ENCODE data around the gene MYO10.

MYO10 gene

GRCh38 chr5:16937503-16938161 lies 1.5 kb upstream of the MYO10 start:
- DNase-seq: no peak

GRCh38 chr5:16936989-16937438 lies 926 bp upstream of the MYO10 start:
- DNase-seq: no peak

- DNase-seq: peak; percentile 59
These were observed 598 bp downstream of the MYO10 start for GRCh38 chr5:16935231-16936149.

GRCh38 chr5:16934677-16935153 lies 1.4 kb downstream of the MYO10 start:
- DNase-seq: peak; percentile 48

GRCh38 chr5:16934123-16934522 lies 2.0 kb downstream of the MYO10 start:
- DNase-seq: peak; percentile 78

GRCh38 chr5:16933337-16933736 lies 2.8 kb downstream of the MYO10 start:
- no peak for DNase-seq

GRCh38 chr5:16932401-16932800 lies 3.7 kb downstream of the MYO10 start:
- no peak for DNase-seq

GRCh38 chr5:16931334-16932110 lies 4.6 kb downstream of the MYO10 start:
- peak; percentile 43 for DNase-seq

GRCh38 chr5:16930496-16930895 lies 5.6 kb downstream of the MYO10 start:
- DNase-seq: no peak

GRCh38 chr5:16929831-16930230 lies 6.3 kb downstream of the MYO10 start:
- DNase-seq: no peak

GRCh38 chr5:16929347-16929746 lies 6.7 kb downstream of the MYO10 start:
- no peak for DNase-seq

- DNase-seq: no peak
These were observed 8.5 kb downstream of the MYO10 start for GRCh38 chr5:16927613-16928012.

GRCh38 chr5:16926417-16926816 lies 9.7 kb downstream of the MYO10 start:
- DNase-seq: no peak

- DNase-seq: no peak
These were observed 11.9 kb downstream of the MYO10 start for GRCh38 chr5:16924206-16924605.

GRCh38 chr5:16922430-16922829 lies 13.7 kb downstream of the MYO10 start:
- no peak for DNase-seq

GRCh38 chr5:16921211-16921610 lies 14.9 kb downstream of the MYO10 start:
- no peak for DNase-seq

- DNase-seq: no peak
These were observed 15.8 kb downstream of the MYO10 start for GRCh38 chr5:16920109-16920816.

- DNase-seq: no peak
These were observed 17.0 kb downstream of the MYO10 start for GRCh38 chr5:16918891-16919671.

GRCh38 chr5:16918156-16918555 lies 17.9 kb downstream of the MYO10 start:
- peak; percentile 49 for DNase-seq

- peak; percentile 98 for DNase-seq
These were observed 19.7 kb downstream of the MYO10 start for GRCh38 chr5:16916262-16916878.

GRCh38 chr5:16914584-16914983 lies 21.5 kb downstream of the MYO10 start:
- DNase-seq: no peak
